Activated CD8-positive, alpha-beta T cell treated with anti-CD3 and anti-CD28 coated beads for 36 hours (primary cell): Measurements from ENCODE around the gene SPOCD1. TPM values are rescaled to one million over a fixed set of nuclear protein-coding genes. Genes with fewer than 3 reads are reported as not detected.

ENCODE experiments used
- ATAC-seq: fragments of 200-7000 bp; cut with Tn5 transposase; one replicate; pipeline ENCODE4 v1.10.0; 2021; ENCODE audit warnings: mild to moderate bottlenecking, moderate library complexity
- CTCF ChIA-PET: fragments of 350-600 bp; sonication (Branson Sonifier 250); formaldehyde crosslinking; loops from one replicate; lab custom pipeline; 2021; ENCODE audit warnings: antibody characterized with exemption; lab: Charles Lee
- POLR2A ChIA-PET: fragments of 350-600 bp; sonication (Branson Sonifier 250); formaldehyde crosslinking; loops from one replicate; lab custom pipeline; 2021; ENCODE audit warnings: antibody characterized with exemption; lab: Charles Lee
- DNase-seq: peaks from one replicate; pipeline ENCODE4 v3.0.0-alpha.2; 2020
- H3K27ac Mint-ChIP-seq: one replicate; pipeline ENCODE4 v1.8.0; 2021; ENCODE audit warnings: mild to moderate bottlenecking, mixed read lengths
- H3K27me3 Mint-ChIP-seq: one replicate; pipeline ENCODE4 v1.8.0; 2021; ENCODE audit warnings: mixed read lengths
- H3K36me3 Mint-ChIP-seq: one replicate; pipeline ENCODE4 v1.8.0; 2021; ENCODE audit warnings: low read depth, mixed read lengths
- H3K4me1 Mint-ChIP-seq: one replicate; pipeline ENCODE4 v1.8.0; 2021; ENCODE audit warnings: low read depth, mixed read lengths
- H3K4me3 Mint-ChIP-seq: one replicate; pipeline ENCODE4 v1.8.0; 2021; ENCODE audit warnings: mild to moderate bottlenecking, moderate library complexity, mixed read lengths
- H3K9me3 Mint-ChIP-seq: one replicate; pipeline ENCODE4 v1.8.0; 2021; ENCODE audit warnings: mixed read lengths
- intact Hi-C: fragments of 100-400 bp; cut with micrococcal nuclease; formaldehyde crosslinking; loops from one replicate; pipeline ENCODE4 v1.10.0; 2022
- total RNA-seq, 2 experiments: library from RNA; stranded (reverse); gene quantifications; one replicate each; pipeline ENCODE4 v1.2.3, GENCODE V29; 2021
- TF ChIP-seq, protein P1 (sequence below): fragments of 200-600 bp; IDR thresholded peaks from one replicate; pipeline ENCODE4 v1.8.0; 2022; ENCODE audit warnings: antibody characterized with exemption, mild to moderate bottlenecking

The SPOCD1 gene
- total RNA-seq, 2 experiments from 2014 or later: not detected

DNA sequence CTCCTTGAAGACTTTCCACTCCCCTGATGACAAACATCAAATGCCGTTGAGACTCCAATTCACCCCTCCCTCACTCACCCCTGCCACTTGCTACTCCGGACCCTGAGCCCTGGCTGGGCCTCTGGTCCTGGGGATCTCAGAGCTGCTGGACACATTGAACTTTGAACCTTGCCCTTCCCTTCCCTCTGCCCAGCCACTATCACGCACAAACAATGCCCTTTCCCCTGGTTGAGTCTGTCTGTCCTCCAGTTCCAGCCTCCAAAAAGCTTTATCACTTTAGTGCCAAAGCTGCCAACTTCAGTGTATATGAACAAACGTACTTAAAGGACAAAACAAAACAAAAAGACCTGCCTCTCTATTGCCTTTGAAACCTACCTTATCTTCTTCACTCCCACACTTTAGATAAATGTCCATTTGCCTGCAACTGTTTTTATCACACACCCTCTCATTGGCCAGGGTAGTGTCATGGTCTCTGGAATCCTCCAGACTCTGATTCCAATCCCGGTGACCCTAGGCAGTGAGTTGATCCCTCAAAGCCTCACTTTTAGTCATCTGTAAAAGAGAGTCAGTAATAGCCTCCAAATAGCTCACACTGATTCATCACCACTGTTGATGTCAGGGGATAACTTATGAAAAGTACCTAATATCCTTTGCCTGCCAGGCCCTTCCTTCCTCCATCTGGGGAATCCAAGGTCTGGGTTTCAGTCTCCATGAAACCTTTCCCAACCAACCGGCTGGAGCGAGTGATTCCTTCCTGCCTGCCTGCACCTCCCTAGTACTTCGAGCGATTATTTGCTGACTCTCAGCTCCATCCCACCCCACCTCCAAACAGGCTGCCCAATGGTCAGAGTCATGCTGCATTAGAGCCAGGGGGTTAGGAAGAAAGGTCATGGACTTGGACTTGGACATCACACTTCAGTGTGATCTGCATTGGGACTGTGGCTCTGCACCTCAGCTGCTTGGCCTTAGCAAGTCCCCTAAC is 15.9 kb upstream of the SPOCD1 start:
- H3K36me3 Mint-ChIP-seq: no peaks in the 10 kb centered on the region
- intact Hi-C loops: no loop called here
- no peaks in the 10 kb centered on the region for H3K27me3 Mint-ChIP-seq
- ATAC-seq (no peak), DNase-seq (no peak)
- TF ChIP-seq, protein P1, sequence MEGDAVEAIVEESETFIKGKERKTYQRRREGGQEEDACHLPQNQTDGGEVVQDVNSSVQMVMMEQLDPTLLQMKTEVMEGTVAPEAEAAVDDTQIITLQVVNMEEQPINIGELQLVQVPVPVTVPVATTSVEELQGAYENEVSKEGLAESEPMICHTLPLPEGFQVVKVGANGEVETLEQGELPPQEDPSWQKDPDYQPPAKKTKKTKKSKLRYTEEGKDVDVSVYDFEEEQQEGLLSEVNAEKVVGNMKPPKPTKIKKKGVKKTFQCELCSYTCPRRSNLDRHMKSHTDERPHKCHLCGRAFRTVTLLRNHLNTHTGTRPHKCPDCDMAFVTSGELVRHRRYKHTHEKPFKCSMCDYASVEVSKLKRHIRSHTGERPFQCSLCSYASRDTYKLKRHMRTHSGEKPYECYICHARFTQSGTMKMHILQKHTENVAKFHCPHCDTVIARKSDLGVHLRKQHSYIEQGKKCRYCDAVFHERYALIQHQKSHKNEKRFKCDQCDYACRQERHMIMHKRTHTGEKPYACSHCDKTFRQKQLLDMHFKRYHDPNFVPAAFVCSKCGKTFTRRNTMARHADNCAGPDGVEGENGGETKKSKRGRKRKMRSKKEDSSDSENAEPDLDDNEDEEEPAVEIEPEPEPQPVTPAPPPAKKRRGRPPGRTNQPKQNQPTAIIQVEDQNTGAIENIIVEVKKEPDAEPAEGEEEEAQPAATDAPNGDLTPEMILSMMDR: no peak
- CTCF ChIA-PET: interaction anchor here (1.5 to 1.8 kb wide), 2 partner anchors 72 to 132 kb away, joined by 3 to 7 read pairs; no protein-coding TSS in a partner anchor
- no peak overlapping the region for H3K4me3 Mint-ChIP-seq
- no peaks in the 10 kb centered on the region for H3K9me3 Mint-ChIP-seq
- POLR2A ChIA-PET: no interaction called here
- no peak overlapping the region for H3K27ac Mint-ChIP-seq
- H3K4me1 Mint-ChIP-seq: peaks cover 24% of the 10 kb centered on the region

DNA sequence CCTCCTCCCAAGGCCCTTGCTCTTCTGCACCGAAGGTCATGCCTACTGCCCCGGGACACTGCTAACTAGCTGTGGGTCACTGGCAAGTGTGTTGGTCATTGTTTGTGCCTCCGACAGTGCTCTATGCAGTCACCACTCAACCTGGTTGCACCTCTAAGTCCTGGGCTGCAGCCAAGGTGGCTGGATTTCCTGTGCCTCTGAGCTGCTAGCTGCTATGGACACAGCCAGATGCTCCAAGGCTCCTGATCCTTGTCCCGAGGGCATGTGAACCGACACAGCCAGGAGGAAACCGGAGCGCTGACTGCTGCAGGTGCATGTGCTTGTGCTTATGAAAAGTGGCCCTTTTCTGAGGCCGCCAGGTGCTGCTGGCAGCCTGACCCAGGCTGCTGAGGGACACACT is 14.7 kb upstream of the SPOCD1 start:
- H3K4me3 Mint-ChIP-seq: no peak overlapping the region
- intact Hi-C loops: no loop called here

DNA sequence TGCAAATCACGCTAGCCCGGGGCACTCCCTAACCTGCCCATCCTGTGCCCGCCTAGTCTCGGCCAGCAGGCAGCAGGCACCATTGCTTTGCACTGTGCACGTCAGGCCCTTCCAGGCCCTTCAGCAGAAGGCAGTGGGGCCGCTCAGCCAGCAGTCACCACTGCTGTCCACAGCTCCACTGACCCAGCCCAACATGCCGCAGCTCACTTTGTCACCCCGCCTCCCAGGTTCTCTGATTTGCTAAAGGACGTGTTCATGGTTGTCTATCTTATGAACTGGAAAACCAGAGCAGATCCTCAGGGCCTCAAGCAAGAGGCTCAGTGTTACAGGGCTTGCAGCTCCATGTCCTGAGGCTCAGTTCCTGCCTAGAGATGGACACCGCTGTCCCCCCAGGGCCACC is 14.2 kb upstream of the SPOCD1 start:
- Mint-ChIP-seq H3K4me1 (peaks cover 26% of the 10 kb centered on the region), H3K4me3 (no peak overlapping the region), H3K27ac (no peak overlapping the region), H3K27me3 (no peaks in the 10 kb centered on the region), H3K36me3 (no peaks in the 10 kb centered on the region), H3K9me3 (no peaks in the 10 kb centered on the region)
- TF ChIP-seq, protein P1: no peak
- ChIA-PET POLR2A (interaction anchor here (0.6 kb wide), 2 partner anchors 17 to 291 kb away, joined by 3 read pairs; no protein-coding TSS in a partner anchor), CTCF (interaction anchor here (1.4 kb wide), 1 partner anchor 109 kb away, joined by 3 read pairs; no protein-coding TSS in a partner anchor)
- no peak for DNase-seq
- no peak for ATAC-seq
- intact Hi-C loops: no loop called here

More for the DNA sequence above, 14.7 kb upstream of the SPOCD1 start:
- CTCF ChIA-PET: no interaction called here
- Mint-ChIP-seq H3K9me3 (no peaks in the 10 kb centered on the region), H3K36me3 (no peaks in the 10 kb centered on the region), H3K4me1 (peaks cover 26% of the 10 kb centered on the region), H3K27me3 (no peaks in the 10 kb centered on the region), H3K27ac (no peak overlapping the region)
- DNase-seq (no peak), ATAC-seq (no peak)
- TF ChIP-seq, protein P1: no peak
- POLR2A ChIA-PET: interaction anchor here (0.6 kb wide), 1 partner anchor 17 kb away, joined by 3 read pairs; no protein-coding TSS in a partner anchor

DNA sequence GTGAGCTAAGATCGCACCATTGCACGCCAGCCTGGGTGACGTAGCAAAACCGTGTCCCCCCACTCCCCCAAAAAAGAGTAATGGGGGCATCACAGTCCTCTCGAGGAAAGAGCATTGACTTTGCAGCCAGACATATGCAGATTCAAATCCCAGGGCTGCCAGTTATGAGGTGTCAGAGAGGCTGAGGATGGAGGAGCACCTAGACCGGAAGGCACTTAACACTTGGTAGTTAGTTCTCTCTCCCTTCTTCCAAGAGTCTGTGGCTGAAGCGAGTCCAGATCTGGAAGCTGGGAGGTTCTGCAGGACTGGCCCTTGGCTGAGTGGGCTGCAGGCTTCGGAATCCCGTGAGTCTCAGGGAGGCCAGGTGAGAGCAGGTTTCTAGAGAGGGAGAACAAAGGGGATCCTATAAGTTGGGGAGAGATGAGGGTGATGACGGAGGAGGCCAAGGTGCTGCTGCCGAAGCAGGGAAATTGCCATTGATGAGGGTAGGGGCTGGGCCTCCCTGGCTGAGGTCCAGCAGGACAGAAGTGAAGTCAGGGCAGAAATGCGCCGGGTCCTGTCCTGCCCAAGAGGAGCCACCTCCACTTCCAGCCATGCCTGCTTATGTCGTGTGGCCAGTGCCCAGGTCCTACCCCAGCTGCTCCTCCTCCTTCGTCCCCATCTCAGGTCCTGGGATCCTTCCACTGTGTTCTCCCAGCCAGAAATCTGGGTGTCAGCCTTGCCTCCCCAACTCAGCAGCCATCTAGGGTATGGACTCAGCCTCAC is 13.3 kb upstream of the SPOCD1 start:
- no peaks in the 10 kb centered on the region for H3K9me3 Mint-ChIP-seq
- ATAC-seq (no peak), DNase-seq (no peak)
- ChIA-PET CTCF (interaction anchor here (1.4 kb wide), 1 partner anchor 110 kb away, joined by 3 read pairs; no protein-coding TSS in a partner anchor), POLR2A (interaction anchor here (0.6 kb wide), 1 partner anchor 290 kb away, joined by 3 read pairs; no protein-coding TSS in a partner anchor)
- H3K4me1 Mint-ChIP-seq: peaks cover 26% of the 10 kb centered on the region
- intact Hi-C loops: loop anchor here (5.0 kb wide), 1 partner anchor 133 kb away; no protein-coding TSS in a partner anchor
- TF ChIP-seq, protein P1: no peak
- no peaks in the 10 kb centered on the region for H3K36me3 Mint-ChIP-seq
- no peak overlapping the region for H3K4me3 Mint-ChIP-seq
- H3K27ac Mint-ChIP-seq: no peak overlapping the region
- H3K27me3 Mint-ChIP-seq: no peaks in the 10 kb centered on the region
